Activated CD8-positive, alpha-beta memory T cell treated with anti-CD3 and anti-CD28 coated beads for 24 hours (primary cell): Measurements from ENCODE around the gene TMEM59.
"Not testable (repeated sequence)": the region's sequence is repeated elsewhere in the genome, so short reads cannot be mapped to it uniquely, and the experiment has no call there.

Experiments used
- DNase-seq: peaks from one replicate; pipeline ENCODE4 v3.0.0-alpha.2; 2020

Gene TMEM59

GRCh38 chr1:54052934-54053744, at the start of gene TMEM59, which contains the start of gene TCEANC2:
TSS of gene TMEM59 (minus strand) at chr1:54053204. CDS start at chr1:54053188, 16 bp downstream.
TSS of gene TCEANC2 (plus strand) at chr1:54053608. CDS start at chr1:54054423, 815 bp downstream.
- peak; percentile 96 for DNase-seq

DNA sequence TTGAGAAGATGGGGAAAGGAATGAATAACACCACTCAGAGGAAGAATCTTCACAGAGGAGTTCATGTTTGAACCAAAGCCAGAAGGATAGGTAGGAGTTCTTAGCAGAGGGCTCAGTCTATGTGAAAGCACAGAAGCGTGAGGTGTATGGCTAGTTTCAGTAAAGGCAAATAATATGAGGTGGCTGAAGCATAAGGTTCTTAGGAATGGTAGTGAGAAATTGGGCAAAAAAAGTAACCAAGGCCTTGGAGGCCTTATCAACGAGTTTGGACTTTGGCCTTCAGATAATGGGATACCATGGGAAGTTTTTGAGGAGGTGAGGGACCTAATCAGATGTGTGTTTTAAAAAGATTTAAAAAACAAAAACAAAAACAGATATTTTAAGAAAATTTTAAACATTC, 47.5 kb upstream of the TMEM59 start:
- DNase-seq = no peak

DNA sequence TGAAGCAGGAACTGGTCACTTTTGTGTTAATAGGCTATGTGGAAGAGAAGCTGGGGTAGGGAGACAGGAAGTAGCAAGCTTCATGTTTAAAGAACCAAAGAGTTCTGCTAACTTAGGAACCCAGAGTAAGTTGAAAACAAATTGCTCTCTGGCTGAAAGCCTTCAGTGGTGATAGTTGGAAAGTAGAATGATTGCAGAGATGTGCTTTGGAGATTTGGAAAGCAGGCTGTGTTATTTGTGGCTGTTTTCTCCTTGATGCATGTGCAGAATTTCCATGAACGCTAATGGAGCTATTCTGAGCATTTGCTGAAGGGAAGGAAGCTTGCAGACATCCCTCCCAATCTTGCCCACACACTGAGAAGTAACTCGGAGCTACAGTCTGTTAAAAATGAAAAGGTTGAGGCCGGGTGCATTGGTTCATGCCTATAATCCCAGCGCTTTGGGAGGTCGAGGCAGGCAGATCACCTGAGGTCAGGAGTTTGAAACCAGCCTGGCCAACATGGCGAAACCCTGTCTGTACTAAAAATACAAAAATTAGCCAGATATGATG, 46.1 kb upstream of the TMEM59 start:
- DNase-seq = no peak

- no peak for DNase-seq
Observed at GRCh38 chr1:54096877-54097240, 43.9 kb upstream of the TMEM59 start.

GRCh38 chr1:54096227-54096876, 43.3 kb upstream of the TMEM59 start:
- DNase-seq = no peak

DNA sequence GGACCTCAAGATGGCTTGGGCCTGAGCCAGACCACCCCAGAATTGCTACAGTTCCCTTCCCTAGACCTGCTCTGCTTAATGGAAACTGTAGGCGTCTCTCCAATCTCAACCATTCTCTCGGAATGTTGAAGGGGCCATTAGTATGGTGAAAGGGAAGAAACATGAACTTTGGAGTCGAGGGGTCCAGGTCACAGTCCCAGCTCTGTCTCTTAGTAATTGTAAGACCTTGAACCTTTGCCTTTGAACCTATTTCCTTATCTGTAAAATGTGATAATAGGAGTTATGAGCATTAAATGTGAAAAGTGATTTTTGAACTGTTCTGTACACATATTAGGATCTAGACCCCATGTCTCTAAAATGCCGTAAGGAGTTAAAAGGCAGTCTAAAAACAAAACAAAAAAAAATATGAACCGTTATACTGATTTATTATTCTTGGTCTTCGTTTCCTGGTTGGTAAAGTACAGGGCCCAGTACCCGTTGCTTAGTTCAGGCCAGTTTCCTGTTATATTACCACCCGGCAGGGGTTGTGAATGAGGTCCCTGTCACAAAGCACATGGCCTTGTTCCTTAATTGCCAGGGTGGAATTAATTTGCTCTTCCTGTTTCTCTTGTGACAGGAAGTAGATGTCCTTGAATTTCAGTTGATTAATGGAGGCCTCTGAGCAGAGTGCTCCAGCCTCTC, 42.7 kb upstream of the TMEM59 start:
- no peak for DNase-seq

GRCh38 chr1:54094730-54095105, 41.7 kb upstream of the TMEM59 start:
- DNase-seq = not testable (repeated sequence)

- DNase-seq = no peak
Observed at GRCh38 chr1:54094001-54094729, 41.2 kb upstream of the TMEM59 start.

GRCh38 chr1:54091666-54092065, 38.7 kb upstream of the TMEM59 start:
- DNase-seq = no peak

GRCh38 chr1:54088385-54088784, 35.4 kb upstream of the TMEM59 start:
- no peak for DNase-seq

GRCh38 chr1:54086754-54087153, 33.8 kb upstream of the TMEM59 start:
- no peak for DNase-seq

DNA sequence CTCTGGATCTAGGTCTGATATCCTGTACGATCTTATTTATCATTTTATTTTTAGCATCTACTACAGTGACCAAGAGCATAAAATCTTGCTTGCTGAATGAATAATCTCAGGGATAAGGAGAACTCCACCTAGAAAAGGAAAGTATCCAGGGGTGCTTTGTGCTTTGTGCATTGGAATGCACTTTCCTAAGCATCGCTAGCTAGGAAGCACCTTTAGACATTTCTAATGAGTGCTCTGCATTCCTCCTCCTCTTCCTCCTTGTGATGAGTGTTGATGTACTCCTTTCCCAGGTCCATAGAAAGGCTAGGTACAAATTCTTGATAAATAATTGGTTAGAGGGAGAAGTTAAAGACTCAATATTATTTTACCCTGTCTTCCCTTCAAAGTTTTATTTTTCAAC, 31.8 kb upstream of the TMEM59 start:
- no peak for DNase-seq

DNA sequence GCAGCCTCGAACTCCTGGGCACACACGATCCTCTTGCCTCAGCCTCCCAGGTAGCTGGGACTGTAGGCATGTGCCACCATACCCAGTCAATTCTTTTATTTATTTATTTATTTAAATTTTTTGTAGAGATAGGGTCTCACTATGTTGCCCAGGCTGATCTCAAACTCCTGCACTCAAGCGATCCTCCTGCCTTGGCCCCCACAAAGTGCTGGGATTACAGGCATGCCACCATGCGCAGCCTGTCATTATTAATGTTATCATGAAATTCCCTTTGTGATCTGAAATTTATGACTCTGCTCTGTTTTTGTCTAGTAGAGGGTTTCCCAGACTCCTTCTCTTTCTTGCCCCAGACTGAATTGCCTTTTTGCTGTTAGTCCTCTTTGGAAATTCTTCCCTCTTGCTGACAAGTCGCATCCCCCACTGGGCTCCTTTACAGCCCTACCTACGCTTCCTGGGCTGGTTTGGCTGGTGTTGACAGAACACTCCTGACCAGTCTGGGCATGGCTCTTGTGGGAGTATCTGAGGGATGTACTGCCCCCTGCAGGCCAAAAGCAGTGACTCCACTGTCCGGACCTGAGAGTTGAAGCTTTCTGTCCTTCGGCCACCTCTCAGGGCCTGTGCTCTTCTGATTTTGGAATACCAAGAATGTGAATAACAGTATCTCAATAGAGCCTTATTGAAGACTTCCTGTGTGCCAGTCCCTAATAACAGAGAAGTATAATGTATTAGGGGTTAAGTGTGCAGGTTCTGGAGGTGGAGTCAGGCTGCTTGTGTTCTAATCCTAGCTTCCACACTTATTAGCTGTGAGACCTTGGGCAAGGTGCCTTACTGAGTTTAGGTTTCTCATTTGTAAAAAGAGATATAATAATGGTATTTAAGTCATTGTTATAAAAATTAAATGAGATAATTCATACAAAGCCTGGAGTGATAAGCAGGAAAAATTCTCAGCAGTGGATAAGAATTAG, 28.6 kb upstream of the TMEM59 start:
- peak; percentile 77 for DNase-seq

DNA sequence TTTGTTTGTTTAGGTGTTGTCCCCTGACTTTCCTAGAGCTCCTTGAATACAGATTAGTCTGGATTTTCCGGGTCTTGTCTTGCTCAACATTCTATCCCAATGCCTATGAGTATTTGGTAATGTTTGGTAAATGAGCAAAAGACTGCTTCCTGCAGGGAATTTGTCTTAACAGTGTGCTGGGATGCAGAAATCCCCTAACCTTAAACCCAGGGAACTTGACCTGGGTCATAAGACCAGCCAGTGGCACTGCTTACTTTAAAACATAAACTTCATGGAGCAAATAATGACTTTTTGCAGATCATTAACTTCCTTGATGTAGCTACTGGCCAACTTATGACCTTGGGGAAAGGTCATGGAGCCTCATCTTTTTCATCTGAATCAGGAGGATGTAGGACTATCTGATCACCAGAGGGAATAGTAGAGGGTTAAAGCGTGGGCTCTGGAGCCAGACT, 27.6 kb upstream of the TMEM59 start:
- DNase-seq = no peak

DNA sequence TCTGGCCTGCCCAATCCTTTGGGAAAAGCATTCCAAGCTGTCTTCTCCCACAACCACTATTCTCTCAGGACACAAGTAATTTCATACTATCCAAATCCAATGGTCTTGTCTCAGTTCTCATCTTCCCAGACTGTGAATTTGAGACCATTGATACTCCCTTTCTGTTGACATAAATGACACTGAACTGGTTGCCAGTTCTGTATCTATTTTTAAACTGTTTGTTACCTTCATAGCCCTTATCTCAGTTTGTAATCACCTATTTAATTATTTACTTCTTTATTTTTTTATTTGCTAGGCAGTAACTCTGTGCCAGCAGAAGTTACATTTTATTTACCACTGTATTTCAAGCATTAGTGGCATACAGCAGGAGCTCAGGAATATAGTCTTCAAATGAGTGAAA, 24.4 kb upstream of the TMEM59 start:
- no peak for DNase-seq

DNA sequence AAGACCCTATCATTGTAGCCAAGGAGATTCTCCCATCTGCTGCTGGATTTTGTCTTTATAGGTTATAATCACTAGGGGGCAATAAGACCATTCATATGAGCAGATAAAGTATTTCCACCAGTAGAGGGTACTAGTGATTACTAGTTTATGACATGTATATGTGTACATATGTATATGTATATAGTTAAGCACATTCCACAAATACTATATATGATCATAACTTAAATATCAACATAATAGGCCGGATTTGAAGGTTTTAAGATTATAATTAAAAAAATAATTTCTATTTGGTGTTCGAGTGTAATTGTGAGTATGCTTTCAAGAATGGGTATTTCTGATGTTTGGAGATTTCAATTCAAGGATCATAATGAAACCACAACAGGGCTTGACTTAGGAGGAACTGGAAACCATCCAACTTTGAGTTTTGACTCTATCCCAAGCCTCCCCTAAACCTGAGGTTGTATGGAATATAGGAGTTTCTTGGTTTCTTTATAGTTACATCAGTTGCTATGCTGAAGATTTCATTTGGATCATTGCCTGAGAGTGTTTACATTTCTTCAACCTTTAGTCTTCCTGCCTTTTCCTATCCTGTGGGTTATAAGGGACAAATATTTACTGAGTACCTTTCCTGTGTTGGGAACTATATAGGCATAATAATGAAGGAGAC, 17.3 kb upstream of the TMEM59 start:
- DNase-seq = no peak

GRCh38 chr1:54069791-54070170, 16.8 kb upstream of the TMEM59 start:
- DNase-seq = no peak

GRCh38 chr1:54064299-54064698, 11.3 kb upstream of the TMEM59 start:
- no peak for DNase-seq

DNA sequence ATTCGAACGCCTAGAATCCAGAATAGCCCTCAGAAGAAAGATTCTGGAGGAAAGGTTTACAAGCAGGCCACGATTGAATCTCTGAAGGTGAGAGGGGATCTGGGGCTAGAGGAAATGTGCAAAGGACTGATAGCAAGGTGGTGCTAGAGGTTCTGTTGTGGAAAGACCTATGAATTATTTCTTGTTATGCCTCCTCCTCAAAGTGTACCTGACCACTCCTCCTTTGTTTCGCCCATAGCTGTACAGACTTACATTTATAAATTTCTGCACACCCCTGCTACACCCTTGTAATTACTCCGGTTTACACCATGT, 1.4 kb upstream of the TMEM59 start:
- DNase-seq = no peak

GRCh38 chr1:54053745-54054437, 887 bp upstream of the TMEM59 start:
- no peak for DNase-seq
